GM21367 (cell line): ENCODE results near the gene ERBB4.

ENCODE experiments used
- ATAC-seq: cut with Tn5 transposase; IDR thresholded peaks from one replicate; pipeline ENCODE4 v1.9.1; 2021; ENCODE audit not compliant: unreplicated experiment

The ERBB4 gene

DNA sequence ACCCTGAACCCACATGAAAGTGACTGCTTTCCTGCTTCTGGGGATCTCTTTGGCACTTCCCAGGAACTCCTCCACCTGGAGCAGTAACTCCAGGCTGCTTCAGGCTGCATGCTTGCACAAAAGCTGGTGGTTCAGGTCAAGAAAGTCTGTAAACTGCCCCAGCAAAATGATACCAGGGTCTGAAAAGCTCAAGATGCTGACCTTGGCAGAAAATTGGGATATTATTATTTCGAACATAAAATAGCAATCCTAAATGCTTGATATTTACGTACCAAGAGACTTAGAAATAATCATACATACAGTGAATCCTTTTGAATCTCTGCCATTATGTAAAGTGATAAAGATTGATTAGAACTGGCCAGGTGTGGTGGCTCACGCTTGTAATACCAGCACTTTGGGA, 674.3 kb downstream of the ERBB4 start:
- ATAC-seq: no peak

DNA sequence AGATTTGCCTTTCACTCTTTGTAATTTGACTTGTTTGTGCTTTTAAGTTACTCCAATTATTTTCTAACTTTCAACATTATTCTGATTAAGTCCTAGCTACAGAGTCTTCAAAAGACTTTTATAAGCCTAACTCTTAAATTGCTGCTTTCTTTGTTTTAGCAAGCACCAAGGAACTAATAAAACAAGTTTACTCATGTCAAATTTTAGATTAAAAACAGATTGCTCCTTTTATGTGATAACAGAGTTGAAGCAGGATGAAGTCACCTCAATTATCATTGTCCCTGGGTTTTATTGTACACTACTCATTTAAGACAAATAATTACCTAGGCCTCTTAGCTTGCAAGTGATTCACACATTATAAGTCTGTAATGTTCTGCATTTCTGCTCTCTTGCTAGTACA, 678.4 kb downstream of the ERBB4 start:
- no peak for ATAC-seq

DNA sequence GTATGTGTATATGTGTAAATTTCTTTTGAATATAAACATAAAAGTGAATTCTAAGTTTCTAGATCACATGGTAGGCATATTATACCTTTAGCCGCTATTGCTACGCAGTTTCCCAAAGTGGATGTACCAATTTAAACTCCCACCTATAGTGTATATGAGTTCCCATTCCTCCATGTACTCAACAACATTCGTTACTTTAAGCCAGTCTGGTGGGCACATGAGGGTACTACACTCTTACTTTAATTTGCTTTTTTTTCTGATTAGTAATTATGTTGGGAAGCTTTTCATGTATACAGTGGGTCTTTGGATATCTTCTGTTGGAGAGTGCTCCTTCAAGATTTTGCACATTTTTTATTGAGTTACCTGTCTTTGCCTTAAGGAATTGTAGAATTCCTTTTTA, 683.8 kb downstream of the ERBB4 start:
- no peak for ATAC-seq

DNA sequence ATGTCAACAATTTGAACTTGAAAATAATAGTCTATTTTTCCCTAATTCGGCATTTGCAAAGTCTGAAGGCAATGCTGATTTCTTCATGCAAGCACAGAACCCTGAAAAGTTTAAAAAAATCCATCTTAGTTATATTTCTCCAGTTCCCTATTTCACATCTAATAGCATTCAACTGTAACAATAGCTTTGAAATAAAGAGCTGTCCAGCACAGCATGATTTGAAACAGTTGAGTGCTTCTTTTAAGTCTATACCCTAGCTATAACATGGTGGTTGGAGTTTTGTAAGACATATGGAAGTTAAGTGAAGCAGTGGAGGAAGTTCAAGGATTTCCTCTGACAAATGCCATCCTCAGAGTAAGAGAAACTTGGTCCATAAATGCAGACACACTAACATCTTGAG, 691.9 kb downstream of the ERBB4 start:
- no peak for ATAC-seq

DNA sequence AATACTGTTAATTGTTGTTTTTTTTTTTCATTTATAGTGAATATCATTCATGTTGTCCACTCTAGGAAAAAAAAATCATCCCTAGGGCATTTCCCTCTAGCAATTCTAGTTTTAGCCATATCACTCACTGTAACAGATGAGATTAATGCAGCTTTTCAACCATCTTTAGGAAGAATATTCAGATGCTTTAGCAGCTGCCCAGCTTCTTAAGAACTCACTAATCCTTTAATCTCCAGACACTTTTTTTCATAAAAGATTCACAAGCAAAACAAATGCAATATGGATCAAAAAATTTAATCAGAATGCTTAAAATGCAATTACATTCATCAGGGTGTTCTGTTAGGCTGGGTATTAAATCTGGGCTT, 692.6 kb downstream of the ERBB4 start:
- ATAC-seq: no peak

DNA sequence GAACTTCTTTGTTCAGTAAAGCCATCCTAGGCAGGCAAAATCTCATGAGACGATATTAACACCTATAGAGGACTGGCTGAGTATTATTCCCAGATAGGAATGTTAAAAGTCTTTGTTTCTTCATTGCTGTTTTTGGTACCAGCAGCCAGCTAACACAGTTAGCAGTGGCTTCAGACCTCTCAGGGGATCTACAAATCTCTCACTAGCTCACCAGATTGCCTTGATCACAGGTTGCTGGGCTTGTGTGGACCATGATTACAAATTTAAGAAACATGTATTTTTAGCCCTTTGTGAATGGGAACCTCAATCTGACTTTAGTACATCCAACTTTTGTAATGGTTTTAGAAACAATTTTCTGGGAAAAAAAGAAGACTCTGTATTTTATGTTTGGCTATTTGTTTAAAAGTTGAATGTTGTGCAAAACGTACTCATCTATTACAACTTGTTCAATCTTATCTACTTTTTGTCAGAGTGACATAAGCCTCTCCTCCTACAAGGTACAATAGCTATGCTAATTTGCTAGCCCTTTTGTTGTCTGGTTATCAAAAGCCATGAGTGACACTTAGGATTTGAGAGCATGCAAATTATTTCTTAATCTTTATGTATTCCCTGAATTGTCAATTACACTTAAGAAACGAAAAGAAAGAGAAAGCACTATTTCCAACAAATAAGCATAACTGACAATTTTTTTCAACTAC, 693.1 kb downstream of the ERBB4 start:
- ATAC-seq: no peak

DNA sequence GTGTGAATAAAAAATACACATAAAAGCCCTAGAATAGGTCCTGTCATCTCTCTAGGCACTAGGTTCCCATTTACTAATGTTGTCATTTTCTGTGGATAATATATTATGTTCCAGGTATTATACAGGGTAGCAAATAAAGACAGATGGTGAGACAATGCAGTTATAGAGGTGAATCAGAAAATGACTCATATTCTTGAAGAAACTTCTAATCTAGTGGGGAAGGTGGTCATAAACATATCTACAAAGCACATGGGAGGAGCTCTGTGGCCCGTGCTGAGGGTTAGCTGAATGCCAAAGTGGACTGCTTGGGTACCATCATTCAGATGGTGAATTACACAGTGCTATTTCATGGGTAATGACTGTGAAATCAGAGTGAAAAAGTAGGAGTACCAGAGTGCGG, 700.9 kb downstream of the ERBB4 start:
- ATAC-seq: no peak

DNA sequence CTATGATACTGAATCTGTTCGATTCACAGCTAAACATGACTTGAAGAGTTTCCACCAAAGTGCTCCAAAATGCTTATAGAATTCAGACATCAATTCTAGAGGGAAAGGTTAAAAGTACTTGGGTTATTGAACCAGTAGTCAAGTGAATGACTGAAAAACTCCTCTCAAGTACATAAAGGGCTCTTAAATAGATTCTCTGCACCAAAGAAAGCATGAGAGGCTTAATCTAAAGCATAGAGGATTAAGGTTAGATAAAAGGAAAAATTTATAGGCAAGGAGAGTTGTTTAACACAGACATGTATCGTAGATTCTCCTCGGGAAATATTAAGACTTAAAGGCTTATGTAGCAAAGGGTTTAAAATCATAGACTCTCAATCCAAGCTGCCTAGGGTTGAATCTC, 701.4 kb downstream of the ERBB4 start:
- ATAC-seq: no peak

DNA sequence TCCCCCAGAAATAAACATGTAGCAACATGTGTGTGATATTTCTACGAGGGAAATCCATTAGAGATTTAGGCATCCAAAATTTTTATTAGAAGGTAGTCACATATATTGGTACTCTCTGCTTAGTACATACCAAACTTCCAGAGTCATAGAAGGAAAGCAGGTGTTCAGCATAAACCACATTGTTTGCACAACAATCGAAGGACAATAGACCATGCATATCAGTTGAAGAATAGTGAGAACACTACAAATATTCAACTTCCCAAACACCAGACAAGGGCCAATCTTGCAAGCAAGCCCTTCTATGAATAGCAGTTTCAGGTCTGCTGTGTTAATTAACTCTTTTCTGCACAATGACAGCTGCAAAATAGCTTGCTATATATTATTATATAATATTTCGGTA, 702.2 kb downstream of the ERBB4 start:
- no peak for ATAC-seq

DNA sequence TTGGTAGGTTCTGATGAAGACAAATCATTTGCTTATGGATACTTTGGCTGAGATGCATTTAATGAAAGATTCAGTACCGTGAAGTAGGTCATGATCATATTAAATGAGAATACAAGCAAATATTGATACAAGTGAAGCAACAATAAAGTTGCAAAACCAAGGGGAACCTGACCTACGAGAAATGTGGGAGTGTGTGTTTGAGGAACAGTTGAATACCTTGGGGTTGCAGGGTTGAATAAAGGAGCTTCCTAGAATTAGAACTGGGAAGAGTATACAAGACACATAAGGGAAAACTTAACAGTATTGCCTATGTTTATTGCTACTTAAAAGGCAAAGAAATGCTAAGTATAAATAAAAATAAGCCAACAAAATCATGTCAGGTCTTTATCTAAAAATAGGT, 702.9 kb downstream of the ERBB4 start:
- no peak for ATAC-seq

DNA sequence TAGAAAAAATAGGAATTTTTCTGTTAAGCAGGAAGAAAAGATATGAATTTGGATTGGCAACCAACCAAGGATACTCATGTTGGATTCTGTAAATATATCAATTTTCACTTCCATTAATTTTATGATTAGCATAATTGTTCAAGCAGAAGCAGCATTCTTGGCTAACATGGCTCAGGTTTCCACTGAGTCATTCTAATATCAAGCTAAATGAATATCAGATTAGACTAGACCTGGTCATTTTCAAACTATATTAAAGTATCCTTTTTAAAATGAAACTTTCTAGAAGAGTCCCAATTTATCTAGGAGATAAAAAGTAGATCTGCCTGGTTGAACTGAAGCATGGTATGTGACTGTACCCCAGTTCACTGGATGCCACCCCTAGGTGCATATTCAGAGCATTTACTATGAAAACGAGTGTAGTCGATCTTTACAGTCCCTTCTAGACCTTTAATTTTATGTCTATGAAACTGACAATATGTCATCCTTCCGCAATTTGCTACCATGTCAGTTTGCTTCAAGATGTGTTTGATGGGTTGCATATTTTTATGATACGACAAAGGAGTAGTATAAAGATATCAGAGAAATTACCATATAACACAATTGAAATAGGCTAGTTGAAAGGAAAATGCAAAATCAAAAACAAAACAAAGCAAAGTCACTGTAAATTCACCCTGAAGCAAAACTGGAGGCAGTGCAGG, 704.9 kb downstream of the ERBB4 start:
- ATAC-seq: no peak

DNA sequence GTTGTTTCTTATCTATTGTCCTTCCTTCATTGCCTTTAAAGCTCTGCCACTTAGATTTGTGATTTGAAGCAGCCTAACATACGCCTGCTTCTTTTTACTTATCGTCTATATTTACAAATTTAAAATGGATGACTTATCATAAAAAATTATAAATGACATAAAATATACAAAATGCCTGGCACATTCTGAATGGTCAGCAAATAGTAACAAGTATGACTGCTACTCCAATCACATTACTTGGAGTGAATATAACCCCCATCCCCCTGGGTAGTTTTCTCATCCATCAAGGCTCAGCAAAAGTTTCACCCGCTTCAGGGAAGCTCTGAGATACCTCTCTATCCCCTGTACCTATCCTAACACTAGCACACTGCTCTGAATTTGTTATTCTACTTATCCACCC, 708.9 kb downstream of the ERBB4 start:
- ATAC-seq: no peak

DNA sequence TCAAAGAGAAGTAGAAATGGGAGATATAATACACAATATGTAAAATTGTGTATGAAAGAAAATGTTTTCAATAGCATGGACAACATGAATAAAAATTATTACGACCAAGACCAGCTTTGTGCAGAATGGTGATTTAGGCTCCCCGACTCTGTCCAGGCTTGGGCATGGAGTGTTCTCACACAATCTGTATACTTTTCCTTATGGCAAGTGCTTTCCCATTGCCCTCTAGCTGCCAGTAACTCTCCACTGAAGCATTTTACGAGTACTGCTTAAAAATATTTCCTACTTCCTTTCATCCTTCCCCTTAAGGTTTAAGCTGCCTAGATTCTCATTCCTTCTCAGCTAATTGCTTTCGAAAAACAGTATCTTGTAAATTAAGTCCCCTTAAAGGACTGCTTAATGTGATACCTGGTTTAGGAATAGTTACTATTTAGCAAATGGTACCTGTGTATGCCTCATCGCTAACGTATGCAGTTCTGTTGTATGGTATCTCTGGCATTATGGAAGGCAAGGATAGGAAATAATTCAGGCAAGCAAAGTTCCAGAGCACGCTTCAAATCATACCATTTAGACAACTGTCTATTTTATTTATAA, 714.6 kb downstream of the ERBB4 start:
- ATAC-seq: no peak

DNA sequence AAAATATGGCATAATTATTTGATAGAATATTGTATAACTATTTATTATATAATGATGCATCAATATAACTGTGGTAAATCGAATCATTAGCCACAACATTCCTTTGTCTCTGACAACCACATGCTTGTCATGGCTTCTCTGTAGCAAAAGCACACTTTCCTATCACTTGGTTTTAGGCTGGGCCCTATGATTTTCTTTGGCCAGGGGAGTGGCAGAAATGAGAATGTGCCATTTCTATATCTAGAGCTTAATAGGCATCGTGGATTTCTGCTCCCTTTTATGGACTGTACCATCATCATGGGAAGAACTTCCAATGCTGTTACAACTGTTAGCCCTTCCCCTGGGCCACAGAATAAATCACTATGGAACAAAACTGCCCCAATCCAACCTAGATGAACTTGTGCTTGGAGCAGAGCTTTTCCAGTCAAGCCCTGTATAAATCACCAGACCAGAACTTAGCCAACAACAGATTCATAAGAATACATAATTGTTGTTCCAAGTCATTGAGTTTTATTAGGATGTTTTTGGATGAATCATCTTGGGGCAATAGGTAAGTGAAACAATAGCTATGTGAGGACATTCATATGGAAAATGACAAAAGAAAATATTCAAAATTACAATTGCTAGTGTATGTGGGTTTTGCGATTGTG, 715.8 kb downstream of the ERBB4 start:
- no peak for ATAC-seq

DNA sequence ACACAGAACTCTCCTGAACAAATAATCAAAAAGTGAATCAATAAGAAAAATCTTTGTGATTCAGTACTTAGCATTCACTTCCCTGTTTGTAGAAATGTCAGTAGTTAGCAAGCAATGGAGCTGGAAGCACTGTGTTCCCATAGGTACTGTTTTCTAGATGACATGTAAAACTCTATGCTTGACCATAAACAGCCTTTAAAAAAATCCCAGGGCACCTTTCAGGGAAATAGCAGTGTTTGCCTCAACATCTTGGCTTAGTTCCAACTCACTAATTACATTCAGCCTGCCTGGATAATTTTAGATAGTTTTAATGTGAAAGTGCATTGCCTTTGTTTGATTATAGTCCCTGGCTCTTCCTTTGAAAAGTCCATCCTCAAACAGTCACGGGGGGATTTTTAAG, 721.8 kb downstream of the ERBB4 start:
- ATAC-seq: no peak

DNA sequence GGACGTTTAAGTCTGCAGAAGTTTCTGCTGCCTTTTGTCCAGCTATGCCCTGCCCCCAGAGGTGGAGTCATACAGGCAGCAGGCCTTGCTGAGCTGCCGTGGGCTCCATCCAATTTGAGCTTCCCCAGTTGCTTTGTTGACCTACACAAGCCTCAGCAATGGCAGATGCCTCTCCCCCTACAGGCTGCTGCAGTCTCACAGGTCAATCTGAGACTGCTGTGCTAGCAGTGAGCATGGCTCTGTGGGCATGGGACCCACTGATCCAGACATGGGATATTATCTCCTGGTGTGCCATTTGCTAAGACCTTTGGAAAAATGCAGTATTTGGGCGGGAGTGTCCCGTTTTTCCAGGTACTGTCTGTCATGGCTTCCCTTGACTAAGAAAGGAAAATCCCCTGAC, 726.0 kb downstream of the ERBB4 start:
- ATAC-seq: no peak

DNA sequence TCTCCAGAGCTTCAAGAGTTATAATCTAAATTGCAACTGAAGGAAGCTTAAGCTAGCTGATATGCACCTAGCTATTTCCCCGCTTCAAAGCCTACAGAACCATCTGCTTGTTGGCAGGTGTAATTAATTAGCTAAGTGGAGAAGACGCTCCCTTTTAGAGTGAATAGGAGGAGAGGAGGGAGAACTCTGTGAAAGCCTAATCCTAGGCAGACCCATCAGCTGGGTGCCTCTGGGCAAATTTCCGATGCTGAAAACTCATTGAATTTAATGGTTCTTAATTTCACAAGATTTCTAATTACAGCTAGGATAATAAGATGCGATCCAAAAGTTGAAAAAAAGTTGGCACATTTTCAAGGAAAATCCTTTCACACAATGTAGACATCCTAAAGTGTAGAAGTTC, 735.9 kb downstream of the ERBB4 start:
- ATAC-seq: no peak

DNA sequence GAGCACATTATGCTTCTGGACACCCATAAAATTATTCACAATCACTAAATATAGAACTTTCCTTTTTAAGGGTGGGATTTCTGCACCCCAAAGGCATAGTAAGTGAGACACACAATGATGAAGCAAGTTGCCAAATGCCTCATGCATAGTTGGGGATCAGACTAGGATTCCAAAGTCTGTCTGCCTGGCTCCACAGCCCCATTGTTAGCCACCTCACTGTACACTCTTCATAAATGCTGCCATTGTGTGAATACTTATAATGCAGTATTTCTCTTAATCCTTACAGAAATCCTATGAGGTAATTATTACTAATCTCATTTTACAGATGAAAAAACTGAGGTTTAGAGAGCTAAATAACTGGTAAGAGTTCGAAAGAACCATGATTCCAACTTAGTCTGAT, 738.6 kb downstream of the ERBB4 start:
- no peak for ATAC-seq

DNA sequence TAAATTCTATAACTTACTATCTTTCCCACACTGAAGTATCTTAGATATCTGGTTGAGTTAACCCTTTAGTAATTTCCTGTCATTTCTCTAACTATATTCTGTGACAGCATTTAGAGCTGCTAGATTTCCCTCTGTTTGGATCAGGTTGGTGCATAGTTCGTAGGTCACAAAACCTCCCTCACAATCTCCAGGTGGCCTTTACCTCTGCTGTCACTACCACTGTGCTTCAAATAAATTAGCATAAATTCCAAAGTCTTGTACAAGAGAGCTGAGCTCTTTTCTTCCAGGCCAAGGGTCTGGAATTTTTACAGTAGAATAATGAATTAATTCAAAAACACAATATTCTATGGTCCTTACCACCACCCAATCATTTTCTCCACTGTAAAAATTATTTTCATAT, 739.7 kb downstream of the ERBB4 start:
- no peak for ATAC-seq

DNA sequence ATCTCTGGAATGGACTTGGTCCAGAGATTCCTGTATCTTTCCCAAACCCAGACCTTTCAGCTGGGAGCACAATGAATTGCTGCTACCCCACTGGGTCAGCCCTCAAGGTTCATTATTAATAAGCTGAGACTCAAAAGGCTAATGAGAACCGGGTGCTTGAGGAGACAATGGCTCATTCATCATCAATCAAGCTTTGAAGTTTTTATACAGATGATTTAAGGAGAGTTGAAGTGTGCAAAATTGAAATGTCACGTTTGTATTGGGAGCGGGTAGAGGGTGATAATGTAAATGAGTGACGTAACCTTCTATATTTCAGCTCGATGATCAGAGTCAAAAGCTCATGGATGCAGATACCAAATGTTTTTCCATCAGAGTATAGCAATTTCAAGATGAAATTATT, 744.9 kb downstream of the ERBB4 start:
- ATAC-seq: no peak

DNA sequence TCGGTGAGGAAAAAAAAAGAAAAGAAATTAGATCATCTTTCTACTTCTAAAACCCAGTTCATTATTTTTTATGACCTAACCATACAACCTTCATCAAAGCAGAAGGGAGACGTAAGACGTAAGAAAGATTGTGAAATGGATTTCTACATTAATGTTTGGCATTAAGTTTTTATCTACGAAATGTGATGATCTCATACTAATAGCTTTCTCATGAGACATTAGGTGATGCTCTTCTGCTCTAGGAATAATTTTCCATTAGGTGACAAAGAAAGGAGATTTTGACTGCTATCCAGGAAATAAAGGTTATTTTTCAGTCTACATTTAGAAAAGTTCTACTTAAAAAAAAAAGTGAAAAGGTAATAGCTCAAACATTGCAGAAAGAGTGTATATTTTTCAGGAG, 748.6 kb downstream of the ERBB4 start:
- no peak for ATAC-seq

DNA sequence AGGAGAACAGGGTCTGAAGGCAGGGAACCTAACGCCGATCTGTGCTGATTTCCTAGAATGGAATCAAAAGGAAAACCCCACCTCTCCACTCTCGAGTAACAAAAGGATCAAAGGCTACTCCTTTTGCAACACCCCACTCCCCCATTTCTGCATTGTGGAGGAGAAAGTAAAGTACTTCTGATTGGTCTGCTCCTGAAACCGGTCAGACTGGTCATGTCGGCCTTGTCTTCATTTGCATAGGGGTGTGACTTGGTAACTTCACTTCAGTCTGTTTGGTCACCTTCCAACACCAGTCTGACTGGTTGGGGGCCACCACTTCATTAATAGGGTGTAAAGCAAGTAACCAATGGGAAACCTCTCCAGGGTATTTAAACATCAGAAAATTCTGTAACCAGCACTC, 771.9 kb downstream of the ERBB4 start:
- ATAC-seq: no peak
